HUES6 (cell line): ENCODE measurements around the gene ANKH.

Experiments
- H3K27ac ChIP-seq: 2 replicates; pipeline ENCODE4 v1.7.0; 2013; ENCODE audit warnings: low read depth, mild to moderate bottlenecking, low read length, inconsistent platforms
- H3K27me3 ChIP-seq: 2 replicates; pipeline ENCODE4 v1.6.1; 2013; ENCODE audit warnings: low read length; ENCODE audit not compliant: control insufficient read depth, insufficient read depth
- H3K36me3 ChIP-seq: 2 replicates; pipeline ENCODE4 v1.6.1; 2013; ENCODE audit warnings: low read length; ENCODE audit not compliant: control insufficient read depth, insufficient read depth
- H3K4me1 ChIP-seq: 2 replicates; pipeline ENCODE4 v1.6.1; 2013; ENCODE audit warnings: low read length; ENCODE audit not compliant: control insufficient read depth, insufficient read depth
- H3K4me3 ChIP-seq: 2 replicates; pipeline ENCODE4 v1.5.1; 2013; ENCODE audit warnings: low read depth, low read length
- H3K9ac ChIP-seq: one replicate; pipeline ENCODE4 v1.6.1; 2013; ENCODE audit warnings: mild to moderate bottlenecking, low read length
- H3K9me3 ChIP-seq: 2 replicates; pipeline ENCODE4 v1.6.1; 2013; ENCODE audit warnings: low read depth, low read length; ENCODE audit not compliant: control insufficient read depth, insufficient read depth

The ANKH gene

GRCh38 chr5:14870337-14871213, 1.0 kb downstream of the ANKH start:
- peaks cover 8% of the 10 kb centered on the region; the same call in 1 of the 2 replicates for H3K4me1 ChIP-seq
- H3K27me3 ChIP-seq: peaks cover 47% of the 10 kb centered on the region
- H3K9me3 ChIP-seq: no peaks in the 10 kb centered on the region
- H3K36me3 ChIP-seq: no peaks in the 10 kb centered on the region
- no peak overlapping the region for H3K9ac ChIP-seq
- H3K27ac ChIP-seq: no peak overlapping the region
- H3K4me3 ChIP-seq: peak overlapping the region; percentile 72

- H3K36me3 ChIP-seq: no peaks in the 10 kb centered on the region
- H3K4me3 ChIP-seq: no peak overlapping the region
- H3K27me3 ChIP-seq: peaks cover 47% of the 10 kb centered on the region
- no peaks in the 10 kb centered on the region for H3K9me3 ChIP-seq
- peaks cover 8% of the 10 kb centered on the region; the same call in 1 of the 2 replicates for H3K4me1 ChIP-seq
- H3K9ac ChIP-seq: no peak overlapping the region
- no peak overlapping the region for H3K27ac ChIP-seq
Measured at GRCh38 chr5:14869668-14870164, 1.9 kb downstream of the ANKH start.

- H3K27me3 ChIP-seq: peaks cover 44% of the 10 kb centered on the region
- H3K4me3 ChIP-seq: no peak overlapping the region
- no peaks in the 10 kb centered on the region for H3K9me3 ChIP-seq
- peaks cover 8% of the 10 kb centered on the region; the same call in 1 of the 2 replicates for H3K4me1 ChIP-seq
- no peaks in the 10 kb centered on the region for H3K36me3 ChIP-seq
- no peak overlapping the region for H3K9ac ChIP-seq
- H3K27ac ChIP-seq: no peak overlapping the region
Measured at GRCh38 chr5:14869233-14869632, 2.3 kb downstream of the ANKH start.

GRCh38 chr5:14868771-14869170, 2.8 kb downstream of the ANKH start:
- no peaks in the 10 kb centered on the region for H3K9me3 ChIP-seq

GRCh38 chr5:14864181-14864812, 7.3 kb downstream of the ANKH start:
- no peaks in the 10 kb centered on the region for H3K4me1 ChIP-seq
- no peak overlapping the region for H3K27ac ChIP-seq
- no peak overlapping the region for H3K9ac ChIP-seq
- H3K4me3 ChIP-seq: no peak overlapping the region
- no peaks in the 10 kb centered on the region for H3K36me3 ChIP-seq
- H3K27me3 ChIP-seq: peaks cover 7% of the 10 kb centered on the region
- no peaks in the 10 kb centered on the region for H3K9me3 ChIP-seq

More at GRCh38 chr5:14868771-14869170, 2.8 kb downstream of the ANKH start:
- Histone ChIP-seq H3K4me3 (no peak overlapping the region), H3K27ac (no peak overlapping the region), H3K36me3 (no peaks in the 10 kb centered on the region), H3K27me3 (peaks cover 41% of the 10 kb centered on the region), H3K9ac (no peak overlapping the region), H3K4me1 (peaks cover 8% of the 10 kb centered on the region; the same call in 1 of the 2 replicates)

GRCh38 chr5:14863105-14863504, 8.5 kb downstream of the ANKH start:
- no peaks in the 10 kb centered on the region for H3K36me3 ChIP-seq
- H3K9me3 ChIP-seq: no peaks in the 10 kb centered on the region
- H3K27ac ChIP-seq: no peak overlapping the region
- H3K4me1 ChIP-seq: no peaks in the 10 kb centered on the region
- H3K27me3 ChIP-seq: no peaks in the 10 kb centered on the region
- no peak overlapping the region for H3K4me3 ChIP-seq
- H3K9ac ChIP-seq: no peak overlapping the region

GRCh38 chr5:14861123-14861765, 10.3 kb downstream of the ANKH start:
- Histone ChIP-seq H3K4me3 (no peak overlapping the region), H3K27me3 (no peaks in the 10 kb centered on the region), H3K9me3 (no peaks in the 10 kb centered on the region)

GRCh38 chr5:14859980-14860379, 11.6 kb downstream of the ANKH start:
- Histone ChIP-seq H3K9me3 (no peaks in the 10 kb centered on the region), H3K4me3 (no peak overlapping the region), H3K4me1 (no peaks in the 10 kb centered on the region), H3K9ac (no peak overlapping the region), H3K36me3 (no peaks in the 10 kb centered on the region), H3K27ac (no peak overlapping the region), H3K27me3 (no peaks in the 10 kb centered on the region)

More at GRCh38 chr5:14861123-14861765, 10.3 kb downstream of the ANKH start:
- Histone ChIP-seq H3K4me1 (no peaks in the 10 kb centered on the region), H3K36me3 (no peaks in the 10 kb centered on the region), H3K27ac (no peak overlapping the region), H3K9ac (no peak overlapping the region)

GRCh38 chr5:14859150-14859549, 12.4 kb downstream of the ANKH start:
- no peaks in the 10 kb centered on the region for H3K4me1 ChIP-seq
- H3K9me3 ChIP-seq: no peaks in the 10 kb centered on the region
- no peak overlapping the region for H3K4me3 ChIP-seq
- no peak overlapping the region for H3K9ac ChIP-seq
- H3K27me3 ChIP-seq: no peaks in the 10 kb centered on the region
- H3K36me3 ChIP-seq: no peaks in the 10 kb centered on the region
- H3K27ac ChIP-seq: no peak overlapping the region

GRCh38 chr5:14855366-14855765, 16.2 kb downstream of the ANKH start:
- Histone ChIP-seq H3K9me3 (no peaks in the 10 kb centered on the region), H3K4me3 (no peak overlapping the region), H3K9ac (no peak overlapping the region), H3K4me1 (peaks cover 13% of the 10 kb centered on the region), H3K27me3 (no peaks in the 10 kb centered on the region), H3K27ac (no peak overlapping the region), H3K36me3 (no peaks in the 10 kb centered on the region)

- H3K36me3 ChIP-seq: no peaks in the 10 kb centered on the region
- H3K9ac ChIP-seq: no peak overlapping the region
- no peaks in the 10 kb centered on the region for H3K27me3 ChIP-seq
- H3K9me3 ChIP-seq: no peaks in the 10 kb centered on the region
- H3K4me1 ChIP-seq: peaks cover 19% of the 10 kb centered on the region
- H3K4me3 ChIP-seq: no peak overlapping the region
- no peak overlapping the region for H3K27ac ChIP-seq
Measured at GRCh38 chr5:14854799-14855198, 16.8 kb downstream of the ANKH start.
